Panc1 (cell line): ENCODE measurements around the gene DAPK1. TPM values are rescaled to one million over a fixed set of nuclear protein-coding genes. Genes with fewer than 3 reads are reported as not detected.

Source experiments
- ATAC-seq: fragments of 200-7000 bp; cut with Tn5 transposase; 2 replicates; pipeline ENCODE4 v1.9.1; 2020; ENCODE audit warnings: mild to moderate bottlenecking, moderate library complexity
- BruUV-seq: library from RNA; stranded (reverse); fragments of 400-500 nt; replicated peaks from 2 replicates; lab custom pipeline; 2021; lab: Mats Ljungman, UMichigan
- CTCF ChIA-PET: fragments of 300-600 bp; sonication (Branson Sonifier 250); formaldehyde crosslinking; loops from one replicate; lab custom pipeline; 2022; ENCODE audit warnings: antibody characterized with exemption; lab: Charles Lee
- POLR2A ChIA-PET: fragments of 300-600 bp; sonication (Branson Sonifier 250); formaldehyde crosslinking; loops from one replicate; lab custom pipeline; 2022; ENCODE audit warnings: antibody characterized with exemption; lab: Charles Lee
- DNase-seq: peaks from one replicate; pipeline ENCODE4 v3.0.0-alpha.2; 2010; ENCODE audit warnings: low read depth, low spot score
- H3K27ac ChIP-seq: 2 replicates; pipeline ENCODE4 v1.5.1; 2011; ENCODE audit warnings: mild to moderate bottlenecking, low read length, inconsistent platforms
- H3K27me3 ChIP-seq: fragments of 200-500 bp; sonication (Bioruptor generic); 2 replicates; pipeline ENCODE4 v1.6.0; 2014; ENCODE audit warnings: low read length, inconsistent platforms; ENCODE audit not compliant: control insufficient read depth, insufficient read depth
- H3K36me3 ChIP-seq: fragments of 200-500 bp; sonication (Bioruptor generic); 2 replicates; pipeline ENCODE4 v1.5.1; 2014; ENCODE audit warnings: inconsistent platforms, mild to moderate bottlenecking, low read length, moderate library complexity; ENCODE audit not compliant: control insufficient read depth, insufficient read depth
- H3K4me1 ChIP-seq: 2 replicates; pipeline ENCODE4 v1.5.1; 2011; ENCODE audit warnings: inconsistent platforms, mild to moderate bottlenecking, low read length, moderate library complexity; ENCODE audit not compliant: control insufficient read depth, insufficient read depth
- H3K4me3 ChIP-seq, 2 experiments: 2 replicates each; pipeline ENCODE4 v1.5.1; 2011 to 2012; ENCODE audit warnings: low read depth in 2 of 2, low read length in 2 of 2, mild to moderate bottlenecking in 2 of 2, inconsistent platforms in 1 of 2, moderate library complexity in 1 of 2
- H3K9me3 ChIP-seq: fragments of 200-500 bp; sonication (Bioruptor generic); 2 replicates; pipeline ENCODE4 v1.5.1; 2014; ENCODE audit warnings: low read depth, mild to moderate bottlenecking, inconsistent platforms, low read length, moderate library complexity; ENCODE audit not compliant: control insufficient read depth, insufficient read depth
- CTCF ChIP-seq: fragments of 450-650 bp; IDR thresholded peaks from 2 replicates; pipeline ENCODE4 v1.5.1; 2017; ENCODE audit warnings: mild to moderate bottlenecking
- POLR2AphosphoS5 ChIP-seq: IDR thresholded peaks from 2 replicates; pipeline ENCODE4 v1.6.1; 2012; ENCODE audit warnings: mild to moderate bottlenecking, low read depth, low read length, moderate library complexity
- SIN3A ChIP-seq: IDR thresholded peaks from 2 replicates; pipeline ENCODE4 v1.6.1; 2012; ENCODE audit warnings: low read depth, mild to moderate bottlenecking, low read length, moderate library complexity, borderline replicate concordance; ENCODE audit not compliant: insufficient read depth
- TCF7L2 ChIP-seq: IDR thresholded peaks from 2 replicates; pipeline ENCODE4 v1.6.1; 2011; ENCODE audit warnings: mild to moderate bottlenecking, low read depth, low read length, inconsistent platforms
- in situ Hi-C: cut with HindIII; loops from 2 replicates; pipeline ENCODE4 v1.10.0; 2016; ENCODE audit warnings: low sequenced_read_pairs, low pct_unique_long_range_greater_than_20kb
- intact Hi-C: fragments of 100-400 bp; cut with micrococcal nuclease; formaldehyde crosslinking; loops from one replicate; pipeline ENCODE4 v1.10.0; 2022; ENCODE audit not compliant: unreplicated experiment
- total RNA-seq: library from RNA; stranded (reverse); gene quantifications from one replicate; pipeline ENCODE4 v1.2.1, GENCODE V29; 2021; ENCODE audit not compliant: unreplicated experiment
- TF ChIP-seq, protein P1 (sequence below), 2 experiments: IDR thresholded peaks; 2 replicates each; pipeline ENCODE4 v1.6.1; 2011 to 2012; ENCODE audit warnings: low read depth in 2 of 2, control low read depth in 1 of 2, low read length in 1 of 2, mild to moderate bottlenecking in 1 of 2, moderate library complexity in 1 of 2; ENCODE audit not compliant: insufficient read depth in 1 of 2

Gene DAPK1
- total RNA-seq, 1 experiment from 2014 or later: 0.87 TPM

GRCh38 chr9:87585123-87585855 is 87.6 kb downstream of the DAPK1 start:
- no TSS peak for BruUV-seq
- in situ Hi-C loops: no loop called here

DNA sequence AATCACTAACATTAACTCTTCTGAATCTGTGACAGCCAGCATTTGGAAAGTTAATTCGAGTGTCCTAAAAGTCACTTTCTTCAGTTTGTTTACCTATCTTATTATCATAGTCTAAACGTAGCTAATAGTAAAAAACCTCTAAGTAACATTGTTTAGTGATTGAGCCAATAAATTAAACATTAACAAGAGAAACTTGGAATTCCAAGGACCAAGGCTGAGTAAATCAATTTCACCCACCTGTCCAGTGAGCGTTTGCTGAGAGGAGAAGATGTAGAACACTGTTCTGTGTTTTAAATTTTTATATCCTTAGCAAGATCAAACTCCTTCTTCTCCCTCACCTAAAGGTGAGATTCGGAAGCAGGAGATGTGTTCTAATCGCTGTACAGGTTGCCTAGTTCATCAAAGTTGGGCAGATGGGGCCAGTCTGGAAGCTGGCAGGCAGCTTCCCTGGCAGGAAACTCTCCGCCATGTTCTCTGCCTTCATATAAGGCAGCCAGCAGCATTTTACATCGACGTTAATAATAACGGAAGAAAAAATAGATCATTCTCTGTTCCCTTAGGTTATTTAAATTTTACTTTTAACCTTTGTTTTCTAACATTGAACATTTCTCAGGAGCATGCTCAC is 89.2 kb downstream of the DAPK1 start:
- ChIA-PET CTCF (no interaction called here), POLR2A (no interaction called here)
- Histone ChIP-seq H3K9me3 (no peaks in the 10 kb centered on the region), H3K36me3 (no peaks in the 10 kb centered on the region), H3K4me1 (no peaks in the 10 kb centered on the region), H3K4me3 (no peak overlapping the region), H3K27ac (no peak overlapping the region), H3K27me3 (no peaks in the 10 kb centered on the region)
- no TSS peak for BruUV-seq
- no peak for DNase-seq
- in situ Hi-C loops: no loop called here
- TF ChIP-seq TCF7L2: no peak
- TF ChIP-seq SIN3A: no peak
- TF ChIP-seq, protein P1, sequence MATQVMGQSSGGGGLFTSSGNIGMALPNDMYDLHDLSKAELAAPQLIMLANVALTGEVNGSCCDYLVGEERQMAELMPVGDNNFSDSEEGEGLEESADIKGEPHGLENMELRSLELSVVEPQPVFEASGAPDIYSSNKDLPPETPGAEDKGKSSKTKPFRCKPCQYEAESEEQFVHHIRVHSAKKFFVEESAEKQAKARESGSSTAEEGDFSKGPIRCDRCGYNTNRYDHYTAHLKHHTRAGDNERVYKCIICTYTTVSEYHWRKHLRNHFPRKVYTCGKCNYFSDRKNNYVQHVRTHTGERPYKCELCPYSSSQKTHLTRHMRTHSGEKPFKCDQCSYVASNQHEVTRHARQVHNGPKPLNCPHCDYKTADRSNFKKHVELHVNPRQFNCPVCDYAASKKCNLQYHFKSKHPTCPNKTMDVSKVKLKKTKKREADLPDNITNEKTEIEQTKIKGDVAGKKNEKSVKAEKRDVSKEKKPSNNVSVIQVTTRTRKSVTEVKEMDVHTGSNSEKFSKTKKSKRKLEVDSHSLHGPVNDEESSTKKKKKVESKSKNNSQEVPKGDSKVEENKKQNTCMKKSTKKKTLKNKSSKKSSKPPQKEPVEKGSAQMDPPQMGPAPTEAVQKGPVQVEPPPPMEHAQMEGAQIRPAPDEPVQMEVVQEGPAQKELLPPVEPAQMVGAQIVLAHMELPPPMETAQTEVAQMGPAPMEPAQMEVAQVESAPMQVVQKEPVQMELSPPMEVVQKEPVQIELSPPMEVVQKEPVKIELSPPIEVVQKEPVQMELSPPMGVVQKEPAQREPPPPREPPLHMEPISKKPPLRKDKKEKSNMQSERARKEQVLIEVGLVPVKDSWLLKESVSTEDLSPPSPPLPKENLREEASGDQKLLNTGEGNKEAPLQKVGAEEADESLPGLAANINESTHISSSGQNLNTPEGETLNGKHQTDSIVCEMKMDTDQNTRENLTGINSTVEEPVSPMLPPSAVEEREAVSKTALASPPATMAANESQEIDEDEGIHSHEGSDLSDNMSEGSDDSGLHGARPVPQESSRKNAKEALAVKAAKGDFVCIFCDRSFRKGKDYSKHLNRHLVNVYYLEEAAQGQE (IDR thresholded peaks at IDR 0.05; ENCODE audit: insufficient read depth in 1 of 2, low read depth in 2 of 2, low read length in 1 of 2): no peak
- TF ChIP-seq POLR2AphosphoS5: no peak
- no peak for TF ChIP-seq CTCF
- no peak for ATAC-seq
- intact Hi-C loops: no loop called here

More at GRCh38 chr9:87585123-87585855, 87.6 kb downstream of the DAPK1 start:
- Histone ChIP-seq H3K4me3 (no peak overlapping the region), H3K36me3 (no peaks in the 10 kb centered on the region), H3K27ac (no peak overlapping the region), H3K4me1 (no peaks in the 10 kb centered on the region), H3K9me3 (no peaks in the 10 kb centered on the region), H3K27me3 (no peaks in the 10 kb centered on the region)
- DNase-seq (no peak), ATAC-seq (no peak)
- ChIA-PET POLR2A (no interaction called here), CTCF (no interaction called here)
- TF ChIP-seq, protein P1 (IDR thresholded peaks at IDR 0.05; ENCODE audit: insufficient read depth in 1 of 2, low read depth in 2 of 2, low read length in 1 of 2): no peak
- TF ChIP-seq CTCF (no peak), POLR2AphosphoS5 (no peak), SIN3A (no peak), TCF7L2 (no peak)
- intact Hi-C loops: no loop called here
